Upper lobe of right lung (tissue), 1 donor: ENCODE data around the gene ZNF638. TPM values are rescaled to one million over a fixed set of nuclear protein-coding genes. Genes with fewer than 3 reads are reported as not detected.

ENCODE experiments used
- ATAC-seq: fragments of 200-7000 bp; cut with Tn5 transposase; one replicate; pipeline ENCODE4 v1.9.1; 2020; ENCODE audit warnings: mild to moderate bottlenecking, moderate library complexity
- DNase-seq: peaks from one replicate; pipeline ENCODE4 v3.0.0-alpha.2; 2020
- H3K27ac ChIP-seq: fragments of 200-600 bp; one replicate; pipeline ENCODE4 v1.8.0; 2022
- H3K27me3 ChIP-seq: fragments of 200-600 bp; one replicate; pipeline ENCODE4 v1.8.0; 2022; ENCODE audit warnings: mild to moderate bottlenecking
- H3K36me3 ChIP-seq: fragments of 200-600 bp; one replicate; pipeline ENCODE4 v1.8.0; 2022
- H3K4me1 ChIP-seq: fragments of 200-600 bp; one replicate; pipeline ENCODE4 v1.8.0; 2022
- H3K4me3 ChIP-seq: fragments of 200-600 bp; one replicate; pipeline ENCODE4 v1.8.0; 2022; ENCODE audit warnings: mild to moderate bottlenecking
- H3K9me3 ChIP-seq: fragments of 200-600 bp; one replicate; pipeline ENCODE4 v1.8.0; 2022
- CTCF ChIP-seq: fragments of 200-600 bp; IDR thresholded peaks from one replicate; pipeline ENCODE4 v1.8.0; 2022; ENCODE audit warnings: antibody characterized with exemption
- intact Hi-C: fragments of 100-400 bp; cut with DNase I; formaldehyde crosslinking; loops from one replicate; pipeline ENCODE4 v1.11.0; 2022
- total RNA-seq: library from RNA; stranded (reverse); fragmentation: NEBNext Ultra II Directional; extraction: Animal tissue kit (Norgen Biotek cat#: 25700); gene quantifications from one replicate; pipeline ENCODE4 v1.2.1, GENCODE V29; 2021
- donor health status: DM: no; HTN: yes; CAD: no; lungs with severe emphysema.

ZNF638 gene
- total RNA-seq, 1 donor from 2014 or later: 114 TPM

- no peaks in the 10 kb centered on the region for H3K4me1 ChIP-seq
- no peak for TF ChIP-seq CTCF
- no peaks in the 10 kb centered on the region for H3K36me3 ChIP-seq
- ATAC-seq (peak; percentile 54), DNase-seq (peak; percentile 30)
- intact Hi-C loops: no loop called here
- H3K27ac ChIP-seq: peak overlapping the region; percentile 30
- no peak overlapping the region for H3K4me3 ChIP-seq
- H3K9me3 ChIP-seq: no peaks in the 10 kb centered on the region
- H3K27me3 ChIP-seq: no peaks in the 10 kb centered on the region
Measured at GRCh38 chr2:71474744-71475397, 143.3 kb downstream of the ZNF638 start.

- intact Hi-C loops: no loop called here
- Histone ChIP-seq H3K4me3 (no peak overlapping the region), H3K4me1 (no peaks in the 10 kb centered on the region), H3K27me3 (no peaks in the 10 kb centered on the region), H3K27ac (no peak overlapping the region), H3K9me3 (no peaks in the 10 kb centered on the region), H3K36me3 (no peaks in the 10 kb centered on the region)
- no peak for DNase-seq
- TF ChIP-seq CTCF: no peak
- no peak for ATAC-seq
Measured at GRCh38 chr2:71476495-71476894, 144.9 kb downstream of the ZNF638 start.

GRCh38 chr2:71477231-71477691 lies 145.7 kb downstream of the ZNF638 start:
- Histone ChIP-seq H3K36me3 (no peaks in the 10 kb centered on the region), H3K27me3 (no peaks in the 10 kb centered on the region), H3K9me3 (no peaks in the 10 kb centered on the region), H3K4me1 (no peaks in the 10 kb centered on the region), H3K27ac (no peak overlapping the region), H3K4me3 (no peak overlapping the region)
- no peak for DNase-seq
- intact Hi-C loops: no loop called here
- TF ChIP-seq CTCF: no peak
- peak; percentile 46 for ATAC-seq

- intact Hi-C loops: no loop called here
- DNase-seq (peak; percentile 51), ATAC-seq (no peak)
- Histone ChIP-seq H3K36me3 (no peaks in the 10 kb centered on the region), H3K27ac (no peak overlapping the region), H3K9me3 (no peaks in the 10 kb centered on the region), H3K4me1 (no peaks in the 10 kb centered on the region), H3K4me3 (no peak overlapping the region), H3K27me3 (no peaks in the 10 kb centered on the region)
- TF ChIP-seq CTCF: no peak
Measured at GRCh38 chr2:71478806-71479205, 147.2 kb downstream of the ZNF638 start.

- no peaks in the 10 kb centered on the region for H3K4me1 ChIP-seq
Measured at GRCh38 chr2:71479261-71479660, 147.7 kb downstream of the ZNF638 start.

More at GRCh38 chr2:71479261-71479660, 147.7 kb downstream of the ZNF638 start:
- DNase-seq (peak; percentile 31), ATAC-seq (no peak)
- H3K27ac ChIP-seq: no peak overlapping the region
- TF ChIP-seq CTCF: no peak
- H3K36me3 ChIP-seq: no peaks in the 10 kb centered on the region
- H3K9me3 ChIP-seq: no peaks in the 10 kb centered on the region
- no peaks in the 10 kb centered on the region for H3K27me3 ChIP-seq
- H3K4me3 ChIP-seq: no peak overlapping the region
- intact Hi-C loops: no loop called here
